NCI-H345 treated with DMSO at 0.1 percent for 48 hours (cell line): ENCODE results near the gene ATP5F1E.
"Not testable (repeated sequence)": the region's sequence is repeated elsewhere in the genome, so short reads cannot be mapped to it uniquely, and the experiment has no call there.

Experiments used
- DNase-seq: peaks from one replicate; lab custom pipeline; 2025; ENCODE audit not compliant: unreplicated experiment; lab: John Stamatoyannopoulos, UW

Gene ATP5F1E

GRCh38 chr20:59043698-59044097, 11.6 kb upstream of the ATP5F1E start:
- DNase-seq: peak; percentile 29

- peak; percentile 93 for DNase-seq
Measured at GRCh38 chr20:59042796-59043631, 10.9 kb upstream of the ATP5F1E start.

- no peak for DNase-seq
Measured at GRCh38 chr20:59042151-59042795, 10.1 kb upstream of the ATP5F1E start, which contains the start of gene PRELID3B. TSS of gene PRELID3B (minus strand) at chr20:59042786. CDS start at chr20:59042730, 56 bp downstream.

GRCh38 chr20:59041487-59041886, 9.4 kb upstream of the ATP5F1E start:
- DNase-seq: not testable (repeated sequence)

- no peak for DNase-seq
Measured at GRCh38 chr20:59040667-59041066, 8.5 kb upstream of the ATP5F1E start.

GRCh38 chr20:59039233-59039632, 7.1 kb upstream of the ATP5F1E start:
- no peak for DNase-seq

GRCh38 chr20:59037386-59037785, 5.3 kb upstream of the ATP5F1E start:
- no peak for DNase-seq

- no peak for DNase-seq
Measured at GRCh38 chr20:59035381-59035780, 3.2 kb upstream of the ATP5F1E start.

- DNase-seq: no peak
Measured at GRCh38 chr20:59033616-59034165, 1.6 kb upstream of the ATP5F1E start.

- no peak for DNase-seq
Measured at GRCh38 chr20:59033093-59033492, 958 bp upstream of the ATP5F1E start.

GRCh38 chr20:59032713-59033059, 551 bp upstream of the ATP5F1E start:
- peak; percentile 76 for DNase-seq

- DNase-seq: no peak
Measured at GRCh38 chr20:59031564-59032022, 542 bp downstream of the ATP5F1E start.

- DNase-seq: no peak
Measured at GRCh38 chr20:59030911-59031563, 1.1 kb downstream of the ATP5F1E start.

GRCh38 chr20:59028812-59029211, 3.3 kb downstream of the ATP5F1E start:
- DNase-seq: no peak

GRCh38 chr20:59027741-59028320, 4.3 kb downstream of the ATP5F1E start:
- no peak for DNase-seq

GRCh38 chr20:59026904-59027740, 5.0 kb downstream of the ATP5F1E start:
- no peak for DNase-seq

GRCh38 chr20:59025511-59025910, 6.6 kb downstream of the ATP5F1E start:
- no peak for DNase-seq

GRCh38 chr20:59025086-59025485, 7.0 kb downstream of the ATP5F1E start:
- no peak for DNase-seq

- DNase-seq: no peak
Measured at GRCh38 chr20:59024111-59024530, 8.0 kb downstream of the ATP5F1E start.

- DNase-seq: no peak
Measured at GRCh38 chr20:59023616-59024015, 8.5 kb downstream of the ATP5F1E start.
